Measurements from ENCODE around the gene KNSTRN. TPM values are rescaled to one million over a fixed set of nuclear protein-coding genes. Genes with fewer than 3 reads are reported as not detected.
A peak's percentile ranks its signal among the peaks of the same experiment; 100 is the strongest.

Gene KNSTRN
- total and polyA plus RNA-seq, 2 donors = 12.5 to 44.4 TPM

DNA sequence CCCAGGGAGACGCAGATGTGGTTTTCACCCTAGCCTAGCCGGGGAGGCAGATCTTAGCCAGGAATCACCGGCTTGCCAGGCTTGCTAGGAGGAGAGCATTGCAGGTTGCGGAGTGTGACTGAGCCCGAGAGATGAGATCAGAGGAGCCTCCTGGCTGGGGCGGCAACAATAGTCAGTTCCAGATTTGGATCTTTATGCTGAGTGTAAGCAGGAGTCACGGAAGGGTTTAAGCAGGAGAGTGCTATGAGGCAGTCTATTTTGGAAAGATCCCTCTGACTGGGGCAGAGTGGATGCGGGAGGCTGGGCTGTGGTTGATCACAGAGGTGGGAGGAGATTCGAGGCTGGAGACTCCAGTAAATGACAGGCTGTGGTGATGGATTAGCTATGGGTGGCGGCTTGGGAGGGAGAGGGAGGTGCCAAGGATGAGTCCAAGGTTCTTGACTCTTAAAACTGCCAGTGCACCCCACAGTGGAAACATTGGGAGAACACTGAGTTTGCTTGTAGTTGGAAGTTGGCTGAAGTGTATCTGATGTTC is 47.8 kb downstream of the KNSTRN start:
- no peak for DNase-seq (ENCODE audit: low read depth in 6 of 9, low spot score in 9 of 9)
- peaks cover 0 to 20% of the 10 kb centered on the region in 2 donors for H3K27me3 ChIP-seq (ENCODE audit: control insufficient read depth in 2 of 2, insufficient read depth in 1 of 2, low read length in 1 of 2)

DNA sequence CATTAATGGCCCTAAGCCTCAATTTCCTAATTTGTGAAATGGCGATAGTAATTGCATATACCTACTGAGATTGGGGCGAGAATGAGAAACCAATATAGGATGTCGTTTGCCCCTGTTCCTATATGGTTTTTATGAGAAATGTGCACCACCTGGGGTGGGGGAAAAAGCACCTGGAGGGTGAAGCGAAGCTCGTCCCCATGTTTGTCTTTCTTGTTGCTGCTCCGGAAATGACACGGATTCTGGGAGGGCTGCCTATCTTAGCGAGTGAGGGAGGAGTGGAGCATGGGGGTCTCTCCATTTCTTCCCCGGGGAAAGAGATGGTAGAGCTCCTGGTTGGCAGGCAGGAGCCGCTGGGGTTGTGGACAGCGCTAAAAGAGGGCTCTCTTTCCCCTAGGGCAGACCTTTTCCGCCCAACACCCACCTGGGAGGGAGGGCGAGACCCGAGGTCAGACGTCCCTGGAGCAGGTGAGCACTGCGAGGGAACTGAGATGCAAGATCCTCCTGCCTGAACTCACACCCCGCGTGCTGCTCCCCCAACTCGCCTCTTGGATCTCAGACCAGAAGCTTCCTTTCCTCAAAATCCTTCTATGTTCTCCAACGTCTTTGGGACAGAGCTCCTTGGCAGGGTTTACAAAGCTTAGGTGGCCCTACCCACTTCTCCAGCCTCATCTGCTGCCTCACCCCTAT is 52.6 kb downstream of the KNSTRN start:
- Histone ChIP-seq H3K27ac (ENCODE audit: low read depth in 1 of 2, low read length in 1 of 2) (peak overlapping the region in 1 of 2 donors; percentile 70), H3K27me3 (ENCODE audit: control insufficient read depth in 2 of 2, insufficient read depth in 1 of 2, low read length in 1 of 2) (peaks cover 40 to 65% of the 10 kb centered on the region in 2 donors), H3K4me3 (ENCODE audit: low read length in 2 of 2) (peak overlapping the region; percentile 32 to 44), H3K4me1 (ENCODE audit: control insufficient read depth in 2 of 2, insufficient read depth in 2 of 2, low read length in 2 of 2) (peaks cover 21 to 49% of the 10 kb centered on the region in 2 donors), H3K36me3 (ENCODE audit: control insufficient read depth in 2 of 2, insufficient read depth in 2 of 2, low read length in 1 of 2) (no peaks in the 10 kb centered on the region), H3K9me3 (ENCODE audit: control insufficient read depth in 2 of 2, insufficient read depth in 1 of 2, low read length in 1 of 2) (peaks cover 0 to 16% of the 10 kb centered on the region in 2 donors)
- 42% methylated on average over 20 of the region's 20 CpGs for WGBS
- peak in 4 of 9 donors; percentile 47 to 73 (median 52) for DNase-seq (ENCODE audit: low read depth in 6 of 9, low spot score in 9 of 9)

More for the DNA sequence above, 47.8 kb downstream of the KNSTRN start:
- H3K4me1 ChIP-seq (ENCODE audit: control insufficient read depth in 2 of 2, insufficient read depth in 2 of 2, low read length in 2 of 2) = peaks cover 3 to 11% of the 10 kb centered on the region in 2 donors
- no peaks in the 10 kb centered on the region for H3K36me3 ChIP-seq (ENCODE audit: control insufficient read depth in 2 of 2, insufficient read depth in 2 of 2, low read length in 1 of 2)
- H3K27ac ChIP-seq (ENCODE audit: low read depth in 1 of 2, low read length in 1 of 2) = no peak overlapping the region
- no peak overlapping the region for H3K4me3 ChIP-seq (ENCODE audit: low read length in 2 of 2)
- H3K9me3 ChIP-seq (ENCODE audit: control insufficient read depth in 2 of 2, insufficient read depth in 1 of 2, low read length in 1 of 2) = no peaks in the 10 kb centered on the region
- WGBS = 89% methylated on average over 10 of the region's 10 CpGs

DNA sequence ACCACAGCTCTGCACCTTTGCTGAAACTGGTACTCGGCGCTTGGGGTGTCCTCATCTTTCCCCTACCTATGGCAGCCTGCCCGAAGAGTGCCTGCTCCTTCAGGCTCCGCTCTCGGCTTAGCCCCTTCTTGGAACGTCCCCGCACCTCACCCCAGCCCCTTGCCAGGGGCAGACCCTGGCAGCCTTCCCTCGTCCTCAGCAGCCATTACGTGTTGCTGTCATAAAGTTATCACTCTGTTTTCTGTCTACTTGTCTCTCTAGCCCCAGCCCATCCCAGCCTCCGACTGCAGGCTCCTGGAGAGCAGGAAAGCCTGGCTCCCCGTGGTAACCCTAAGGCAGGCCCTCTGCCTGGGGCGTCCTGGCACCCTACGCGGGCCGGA is 53.2 kb downstream of the KNSTRN start:
- H3K4me1 ChIP-seq (ENCODE audit: control insufficient read depth in 2 of 2, insufficient read depth in 2 of 2, low read length in 2 of 2) = peaks cover 24 to 52% of the 10 kb centered on the region in 2 donors
- peaks cover 0 to 16% of the 10 kb centered on the region in 2 donors for H3K9me3 ChIP-seq (ENCODE audit: control insufficient read depth in 2 of 2, insufficient read depth in 1 of 2, low read length in 1 of 2)
- H3K27me3 ChIP-seq (ENCODE audit: control insufficient read depth in 2 of 2, insufficient read depth in 1 of 2, low read length in 1 of 2) = peaks cover 42 to 67% of the 10 kb centered on the region in 2 donors
- DNase-seq (ENCODE audit: low read depth in 6 of 9, low spot score in 9 of 9) = peak in 1 of 9 donors; percentile 46
- WGBS = 11% methylated on average over 15 of the region's 15 CpGs
- peak overlapping the region; percentile 32 to 44 for H3K4me3 ChIP-seq (ENCODE audit: low read length in 2 of 2)
- no peaks in the 10 kb centered on the region for H3K36me3 ChIP-seq (ENCODE audit: control insufficient read depth in 2 of 2, insufficient read depth in 2 of 2, low read length in 1 of 2)
- peak overlapping the region in 1 of 2 donors; percentile 70 for H3K27ac ChIP-seq (ENCODE audit: low read depth in 1 of 2, low read length in 1 of 2)

DNA sequence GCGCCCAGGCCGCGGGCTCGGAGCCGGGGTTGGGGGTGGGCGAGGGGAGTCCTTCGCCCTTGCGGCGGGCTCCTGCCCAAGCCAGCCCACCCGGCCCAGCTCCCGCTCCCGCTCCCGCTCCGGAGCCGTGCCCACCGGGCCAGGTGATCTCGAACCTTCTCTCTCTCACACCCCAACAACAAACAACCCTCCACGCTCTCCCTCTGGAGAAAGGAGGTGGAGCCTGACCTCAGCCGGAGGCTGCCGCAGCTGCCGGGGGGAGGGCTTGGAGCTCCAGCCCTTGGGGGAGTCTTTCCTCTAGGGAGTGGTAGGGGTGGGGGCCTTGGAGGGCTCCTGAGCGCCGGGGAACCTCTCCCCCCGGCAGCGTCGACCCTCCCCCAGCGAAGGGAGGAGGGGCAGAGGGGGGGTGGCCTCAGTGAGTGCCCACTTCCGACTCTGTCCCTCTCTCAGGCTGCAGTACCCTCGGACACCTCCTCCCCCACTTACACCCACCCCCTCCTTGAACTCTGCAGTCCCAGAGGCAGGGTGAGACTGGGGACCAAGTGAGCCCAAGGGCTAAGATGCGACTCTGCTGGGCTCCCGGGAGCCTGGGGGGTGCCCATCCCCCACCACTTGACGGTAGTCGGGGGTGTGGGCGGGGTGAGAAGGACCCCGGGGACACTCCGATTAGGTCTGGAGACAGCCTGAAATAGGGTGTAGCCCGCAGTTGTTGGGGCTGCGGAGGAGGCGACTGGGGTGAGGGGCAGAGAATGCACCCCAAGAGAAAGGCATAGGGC is 53.8 kb downstream of the KNSTRN start:
- no peaks in the 10 kb centered on the region for H3K36me3 ChIP-seq (ENCODE audit: control insufficient read depth in 2 of 2, insufficient read depth in 2 of 2, low read length in 1 of 2)
- DNase-seq (ENCODE audit: low read depth in 6 of 9, low spot score in 9 of 9) = peak in 3 of 9 donors; percentile 36 to 58 (median 53)
- peaks cover 42 to 67% of the 10 kb centered on the region in 2 donors for H3K27me3 ChIP-seq (ENCODE audit: control insufficient read depth in 2 of 2, insufficient read depth in 1 of 2, low read length in 1 of 2)
- peak overlapping the region; percentile 32 to 44 for H3K4me3 ChIP-seq (ENCODE audit: low read length in 2 of 2)
- peaks cover 24 to 52% of the 10 kb centered on the region in 2 donors for H3K4me1 ChIP-seq (ENCODE audit: control insufficient read depth in 2 of 2, insufficient read depth in 2 of 2, low read length in 2 of 2)
- no peak overlapping the region for H3K27ac ChIP-seq (ENCODE audit: low read depth in 1 of 2, low read length in 1 of 2)
- peaks cover 0 to 16% of the 10 kb centered on the region in 2 donors for H3K9me3 ChIP-seq (ENCODE audit: control insufficient read depth in 2 of 2, insufficient read depth in 1 of 2, low read length in 1 of 2)
- WGBS = 1% methylated on average over 39 of the region's 39 CpGs

DNA sequence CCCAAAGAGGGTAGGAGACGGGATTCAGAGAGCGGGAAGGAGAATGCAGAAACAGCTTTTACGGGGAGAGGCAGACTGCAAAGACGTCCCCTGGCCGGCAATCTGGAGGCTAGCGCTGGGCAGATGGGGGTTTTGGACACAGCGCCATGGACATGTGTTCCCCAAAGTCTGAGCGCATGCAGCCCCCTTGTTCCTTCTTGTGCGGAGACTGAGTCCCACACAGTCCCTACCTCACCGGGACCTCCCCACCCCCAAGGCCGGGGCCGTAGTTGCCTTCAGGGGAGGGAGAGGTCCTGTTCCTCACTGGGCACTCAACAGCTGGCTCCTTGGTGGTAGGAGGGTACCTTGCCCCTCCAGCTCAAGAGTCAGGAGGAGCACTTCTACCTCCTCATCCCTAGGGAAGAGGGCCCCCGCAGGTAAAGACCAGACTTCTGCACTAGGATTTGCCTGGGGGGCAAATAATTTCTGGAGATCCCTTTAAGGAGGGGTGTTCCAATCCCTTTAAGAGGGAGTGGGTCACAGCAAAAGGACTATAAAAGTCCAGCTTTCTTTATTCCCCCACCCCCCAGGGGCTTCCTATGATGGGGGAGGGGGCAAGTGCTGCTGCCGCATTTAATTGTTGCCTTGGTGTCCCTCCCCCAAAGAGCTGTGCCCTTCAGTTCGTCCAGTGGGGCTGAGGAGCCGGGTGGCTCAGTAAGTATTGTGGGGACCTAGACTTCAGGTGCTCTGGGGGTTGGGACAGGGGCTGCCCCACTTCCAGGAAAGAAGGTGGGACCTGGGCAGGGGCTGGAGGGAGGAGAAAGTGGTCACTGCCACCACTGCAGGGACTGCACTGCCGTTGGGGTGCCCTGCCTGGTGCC is 54.6 kb downstream of the KNSTRN start:
- Histone ChIP-seq H3K4me3 (ENCODE audit: low read length in 2 of 2) (no peak overlapping the region), H3K9me3 (ENCODE audit: control insufficient read depth in 2 of 2, insufficient read depth in 1 of 2, low read length in 1 of 2) (peaks cover 0 to 16% of the 10 kb centered on the region in 2 donors), H3K27ac (ENCODE audit: low read depth in 1 of 2, low read length in 1 of 2) (no peak overlapping the region), H3K36me3 (ENCODE audit: control insufficient read depth in 2 of 2, insufficient read depth in 2 of 2, low read length in 1 of 2) (no peaks in the 10 kb centered on the region), H3K4me1 (ENCODE audit: control insufficient read depth in 2 of 2, insufficient read depth in 2 of 2, low read length in 2 of 2) (peaks cover 26 to 52% of the 10 kb centered on the region in 2 donors), H3K27me3 (ENCODE audit: control insufficient read depth in 2 of 2, insufficient read depth in 1 of 2, low read length in 1 of 2) (peaks cover 43 to 72% of the 10 kb centered on the region in 2 donors)
- WGBS = 16% methylated on average over 17 of the region's 17 CpGs
- DNase-seq (ENCODE audit: low read depth in 6 of 9, low spot score in 9 of 9) = no peak

DNA sequence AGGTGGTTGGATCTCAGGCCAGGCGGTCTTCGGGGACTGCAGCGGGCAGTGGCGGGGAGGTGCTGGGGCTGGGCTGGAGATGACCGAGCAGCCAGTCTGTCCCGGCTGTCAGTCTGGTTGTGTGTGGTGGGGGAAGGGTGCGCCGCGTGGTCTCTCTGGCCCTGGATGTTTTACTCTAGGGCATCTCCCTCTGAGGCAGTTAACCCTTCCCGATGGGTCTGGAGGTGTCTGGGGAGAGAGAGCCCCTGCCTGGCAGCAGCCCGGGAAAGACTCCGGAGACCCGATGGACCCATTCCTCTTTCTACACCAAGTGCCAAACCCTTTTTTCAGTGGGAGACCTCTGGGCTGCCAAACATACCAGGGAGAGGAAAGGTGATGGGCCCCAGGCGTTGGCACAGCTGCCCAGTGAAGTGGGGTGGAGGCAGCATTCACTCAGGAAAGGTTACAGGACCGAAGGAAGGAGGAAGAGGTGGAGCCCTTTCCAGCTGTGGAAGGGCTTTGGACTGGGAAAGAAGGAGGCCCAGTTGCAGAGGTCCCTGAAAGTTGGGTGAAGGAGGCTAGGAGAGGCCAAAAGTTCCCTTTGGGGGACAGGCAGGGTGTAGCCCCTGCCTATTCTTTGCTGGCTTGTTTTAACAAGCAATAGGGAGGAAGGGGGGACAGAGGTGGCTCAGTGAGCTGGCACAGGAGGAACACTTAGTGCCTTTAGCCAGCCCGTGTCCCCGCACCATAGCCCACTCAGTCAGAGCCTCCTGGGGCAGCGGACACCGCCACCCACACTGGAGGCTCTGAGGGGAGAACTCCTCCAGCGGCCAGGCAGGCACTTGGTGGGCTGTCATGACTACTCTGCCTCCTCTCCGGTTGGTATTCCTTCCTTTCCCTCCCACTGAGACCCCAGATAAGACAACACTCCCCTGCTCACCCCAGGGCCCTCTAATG is 55.5 kb downstream of the KNSTRN start:
- H3K27ac ChIP-seq (ENCODE audit: low read depth in 1 of 2, low read length in 1 of 2) = no peak overlapping the region
- H3K9me3 ChIP-seq (ENCODE audit: control insufficient read depth in 2 of 2, insufficient read depth in 1 of 2, low read length in 1 of 2) = peaks cover 0 to 16% of the 10 kb centered on the region in 2 donors
- no peak for DNase-seq (ENCODE audit: low read depth in 6 of 9, low spot score in 9 of 9)
- H3K4me3 ChIP-seq (ENCODE audit: low read length in 2 of 2) = no peak overlapping the region
- WGBS = 78% methylated on average over 21 of the region's 21 CpGs
- peaks cover 50 to 81% of the 10 kb centered on the region in 2 donors for H3K27me3 ChIP-seq (ENCODE audit: control insufficient read depth in 2 of 2, insufficient read depth in 1 of 2, low read length in 1 of 2)
- no peaks in the 10 kb centered on the region for H3K36me3 ChIP-seq (ENCODE audit: control insufficient read depth in 2 of 2, insufficient read depth in 2 of 2, low read length in 1 of 2)
- H3K4me1 ChIP-seq (ENCODE audit: control insufficient read depth in 2 of 2, insufficient read depth in 2 of 2, low read length in 2 of 2) = peaks cover 33 to 60% of the 10 kb centered on the region in 2 donors

DNA sequence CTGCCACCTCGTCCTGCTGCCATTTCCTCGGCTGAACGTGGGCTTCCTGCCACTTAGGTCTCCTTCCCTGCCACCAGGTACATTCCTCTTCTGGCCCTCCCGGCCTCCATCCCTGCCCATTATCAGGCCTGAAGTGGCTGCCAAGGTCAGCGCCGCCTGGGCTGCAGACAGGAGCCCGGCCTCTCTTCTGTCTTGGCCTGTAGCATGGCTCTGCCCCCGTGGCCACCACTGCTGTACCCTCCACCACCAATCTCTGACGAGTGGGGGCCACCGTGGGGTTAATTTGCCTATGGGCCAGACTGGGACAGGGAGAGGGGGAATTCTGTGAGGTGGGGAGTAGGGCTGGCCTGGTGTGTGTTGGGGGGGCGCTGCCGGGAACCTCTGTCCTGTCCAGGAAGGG is 56.2 kb downstream of the KNSTRN start:
- Histone ChIP-seq H3K36me3 (ENCODE audit: control insufficient read depth in 2 of 2, insufficient read depth in 2 of 2, low read length in 1 of 2) (no peaks in the 10 kb centered on the region), H3K4me3 (ENCODE audit: low read length in 2 of 2) (no peak overlapping the region), H3K4me1 (ENCODE audit: control insufficient read depth in 2 of 2, insufficient read depth in 2 of 2, low read length in 2 of 2) (peaks cover 35 to 61% of the 10 kb centered on the region in 2 donors), H3K9me3 (ENCODE audit: control insufficient read depth in 2 of 2, insufficient read depth in 1 of 2, low read length in 1 of 2) (peaks cover 0 to 16% of the 10 kb centered on the region in 2 donors), H3K27ac (ENCODE audit: low read depth in 1 of 2, low read length in 1 of 2) (no peak overlapping the region), H3K27me3 (ENCODE audit: control insufficient read depth in 2 of 2, insufficient read depth in 1 of 2, low read length in 1 of 2) (peaks cover 51 to 86% of the 10 kb centered on the region in 2 donors)
- 84% methylated on average over 12 of the region's 12 CpGs for WGBS
- no peak for DNase-seq (ENCODE audit: low read depth in 6 of 9, low spot score in 9 of 9)
